Tibial nerve (tissue), 4 donors: Measurements from ENCODE around the gene PRLHR. TPM values are rescaled to one million over a fixed set of nuclear protein-coding genes. Genes with fewer than 3 reads are reported as not detected.

Experiments used
- DNase-seq, 2 donors: peaks; one replicate each; pipeline ENCODE4 v3.0.0-alpha.2; 2019; ENCODE audit warnings: low spot score in 2 of 2
- H3K27ac ChIP-seq, 4 donors: fragments of 200-600 bp; sonication (generic) in 3 of 4; one replicate each; pipeline ENCODE4 v1.5.1; 2017 to 2019; ENCODE audit warnings: mild to moderate bottlenecking in 1 of 4
- H3K27me3 ChIP-seq, 2 donors: fragments of 200-600 bp; sonication (generic) in 1 of 2; one replicate each; pipeline versions ENCODE4 v1.5.1 to v1.6.0; 2017 to 2019
- H3K36me3 ChIP-seq, 3 donors: fragments of 200-600 bp; sonication (generic); one replicate each; pipeline ENCODE4 v1.5.1; 2018 to 2019
- H3K4me1 ChIP-seq, 4 donors: fragments of 200-600 bp; sonication (generic) in 3 of 4; one replicate each; pipeline ENCODE4 v1.5.1; 2017 to 2019
- H3K4me3 ChIP-seq, 4 donors: fragments of 200-600 bp; sonication (generic) in 3 of 4; one replicate each; pipeline ENCODE4 v1.5.1; 2017 to 2019; ENCODE audit warnings: mild to moderate bottlenecking in 1 of 4, moderate library complexity in 1 of 4
- H3K9me3 ChIP-seq, 4 donors: fragments of 200-600 bp; sonication (generic) in 3 of 4; one replicate each; pipeline ENCODE4 v1.5.1; 2017 to 2019
- EP300 ChIP-seq, 2 donors: sonication (generic); formaldehyde crosslinking; IDR thresholded peaks; one replicate each; pipeline ENCODE4 v1.6.1; 2017; ENCODE audit warnings: antibody characterized with exemption in 2 of 2, mild to moderate bottlenecking in 1 of 2
- POLR2A ChIP-seq, 2 donors: fragments of 450-650 bp; IDR thresholded peaks; one replicate each; pipeline ENCODE4 v1.6.1; 2017; ENCODE audit warnings: antibody characterized with exemption in 2 of 2, mild to moderate bottlenecking in 2 of 2, moderate library complexity in 2 of 2
- WGBS, 2 donors: methylation state at CpG; one replicate each; pipeline ENCODE4 v1.1.5; 2018; 5-methylcytosine and 5-hydroxymethylcytosine counted together
- total RNA-seq, 4 donors: library from RNA; depleted of rRNA; stranded (reverse); fragments of >200 nt; gene quantifications; one replicate each; pipeline ENCODE4 v1.1.0, GENCODE V29; 2016
- TF ChIP-seq, protein P1 (sequence below), 5 experiments: fragments of 200-600 bp in 3 of 5; fragments of 450-650 bp in 2 of 5; sonication (generic) in 3 of 5; IDR thresholded peaks; one replicate each; pipeline ENCODE4 v1.5.1; 2016 to 2019; ENCODE audit warnings: antibody characterized with exemption in 5 of 5, mild to moderate bottlenecking in 3 of 5, moderate library complexity in 2 of 5

Gene PRLHR
- total RNA-seq, 4 donors from 2014 or later = not detected

DNA sequence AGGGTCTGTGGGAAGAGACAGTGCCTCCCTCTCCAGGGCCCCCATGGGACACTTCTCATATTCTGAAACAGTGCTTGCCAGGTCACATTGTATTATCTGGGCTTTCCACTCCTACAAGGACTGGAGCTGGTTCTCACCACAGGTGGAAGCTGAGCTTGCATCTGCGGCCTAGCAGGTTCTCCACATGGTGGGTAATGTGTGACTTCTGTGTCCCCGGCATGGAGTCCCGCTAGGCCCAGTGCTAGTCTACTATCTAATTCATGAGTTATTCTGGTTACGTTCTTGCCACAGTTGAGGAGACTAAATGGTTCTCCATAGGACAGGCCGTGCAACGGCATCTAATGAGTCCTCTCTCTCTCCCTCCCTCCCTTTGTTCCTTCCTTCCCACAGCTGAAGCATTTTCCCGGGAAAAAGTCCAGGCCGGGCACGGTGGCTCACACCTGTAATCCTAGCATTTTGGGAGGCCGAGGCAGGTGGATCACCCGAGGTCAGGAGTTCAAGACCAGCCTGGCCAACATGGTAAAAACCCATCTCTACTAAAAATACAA, 27.7 kb downstream of the PRLHR start:
- TF ChIP-seq EP300 (IDR thresholded peaks at IDR 0.05) = no peak
- TF ChIP-seq, protein P1, sequence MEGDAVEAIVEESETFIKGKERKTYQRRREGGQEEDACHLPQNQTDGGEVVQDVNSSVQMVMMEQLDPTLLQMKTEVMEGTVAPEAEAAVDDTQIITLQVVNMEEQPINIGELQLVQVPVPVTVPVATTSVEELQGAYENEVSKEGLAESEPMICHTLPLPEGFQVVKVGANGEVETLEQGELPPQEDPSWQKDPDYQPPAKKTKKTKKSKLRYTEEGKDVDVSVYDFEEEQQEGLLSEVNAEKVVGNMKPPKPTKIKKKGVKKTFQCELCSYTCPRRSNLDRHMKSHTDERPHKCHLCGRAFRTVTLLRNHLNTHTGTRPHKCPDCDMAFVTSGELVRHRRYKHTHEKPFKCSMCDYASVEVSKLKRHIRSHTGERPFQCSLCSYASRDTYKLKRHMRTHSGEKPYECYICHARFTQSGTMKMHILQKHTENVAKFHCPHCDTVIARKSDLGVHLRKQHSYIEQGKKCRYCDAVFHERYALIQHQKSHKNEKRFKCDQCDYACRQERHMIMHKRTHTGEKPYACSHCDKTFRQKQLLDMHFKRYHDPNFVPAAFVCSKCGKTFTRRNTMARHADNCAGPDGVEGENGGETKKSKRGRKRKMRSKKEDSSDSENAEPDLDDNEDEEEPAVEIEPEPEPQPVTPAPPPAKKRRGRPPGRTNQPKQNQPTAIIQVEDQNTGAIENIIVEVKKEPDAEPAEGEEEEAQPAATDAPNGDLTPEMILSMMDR (IDR thresholded peaks at IDR 0.05) = no peak
- no peak for TF ChIP-seq POLR2A (IDR thresholded peaks at IDR 0.05)
- H3K27me3 ChIP-seq = peaks cover 0 to 5% of the 10 kb centered on the region in 2 donors
- H3K4me3 ChIP-seq = no peak overlapping the region
- H3K9me3 ChIP-seq = no peaks in the 10 kb centered on the region
- WGBS, 2 donors = 66 to 80% methylated on average over 11 of the region's 11 CpGs
- no peaks in the 10 kb centered on the region for H3K36me3 ChIP-seq
- DNase-seq = no peak
- H3K4me1 ChIP-seq = peaks cover 0 to 39% (median 11%) of the 10 kb centered on the region in 4 donors
- no peak overlapping the region for H3K27ac ChIP-seq

DNA sequence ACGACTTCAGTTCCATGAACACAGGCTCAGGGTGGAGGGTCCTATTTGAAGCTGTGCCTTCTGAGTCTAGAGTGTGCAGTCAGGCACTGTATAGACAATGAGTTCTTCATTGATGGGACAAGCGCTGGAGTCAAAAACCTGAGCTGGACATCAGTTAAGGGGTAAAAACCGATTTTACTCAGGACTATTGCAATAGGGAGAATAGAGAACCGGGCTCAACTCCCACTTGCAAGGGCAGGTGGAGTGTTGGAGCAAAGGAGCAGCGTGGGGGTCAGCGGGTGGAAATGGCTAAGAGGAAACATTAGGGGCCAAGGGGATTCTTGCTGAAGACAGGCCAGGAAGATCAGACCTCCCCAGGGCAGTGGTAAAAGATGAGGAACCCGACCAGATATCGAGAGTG, 28.5 kb downstream of the PRLHR start:
- Histone ChIP-seq H3K27me3 (peaks cover 0 to 5% of the 10 kb centered on the region in 2 donors), H3K36me3 (no peaks in the 10 kb centered on the region), H3K9me3 (no peaks in the 10 kb centered on the region), H3K4me3 (no peak overlapping the region), H3K27ac (no peak overlapping the region), H3K4me1 (peaks cover 0 to 35% (median 11%) of the 10 kb centered on the region in 4 donors)
- no peak for DNase-seq
- no peak for TF ChIP-seq EP300 (IDR thresholded peaks at IDR 0.05)
- TF ChIP-seq, protein P1 (IDR thresholded peaks at IDR 0.05) = no peak
- no peak for TF ChIP-seq POLR2A (IDR thresholded peaks at IDR 0.05)
- 78 to 85% methylated on average over 8 of the region's 8 CpGs for WGBS, 2 donors

DNA sequence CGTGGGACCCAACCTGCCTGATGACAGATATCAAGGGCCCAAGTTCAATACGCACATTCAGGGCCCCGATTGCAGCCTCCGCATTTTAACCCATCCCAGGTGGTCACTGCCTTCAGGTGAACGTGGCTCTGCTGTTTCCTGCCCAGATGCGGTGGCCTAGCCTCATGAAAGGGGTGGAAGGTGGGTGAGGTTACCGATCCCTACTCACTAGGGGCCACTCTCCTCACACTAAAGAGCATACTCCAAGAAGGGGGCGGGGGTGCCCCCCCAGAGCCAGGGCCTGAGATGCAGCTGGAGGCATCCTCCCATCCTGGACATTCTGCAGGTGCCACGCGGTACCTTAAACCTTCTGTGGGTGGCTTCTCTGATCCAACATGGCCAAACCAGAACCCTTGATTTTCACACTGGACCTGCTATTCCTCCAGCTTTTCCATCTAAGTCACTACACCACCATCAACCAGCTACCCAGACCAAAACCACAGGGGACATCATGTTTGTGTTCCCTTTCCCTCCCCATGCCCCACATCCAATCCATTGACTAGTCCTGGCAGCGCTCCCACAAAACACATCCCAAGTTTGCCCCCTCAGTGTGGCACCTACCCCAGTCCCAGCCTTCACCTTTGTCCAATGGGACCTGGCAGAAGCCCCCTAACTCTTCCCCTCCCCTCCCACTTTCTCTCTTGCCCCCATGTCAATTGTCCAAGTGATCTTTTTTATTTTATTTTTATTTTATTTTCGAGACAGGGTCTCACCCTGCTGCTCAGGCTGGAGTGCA, 30.0 kb downstream of the PRLHR start:
- no peak for DNase-seq
- no peak overlapping the region for H3K4me3 ChIP-seq
- peaks cover 0 to 22% (median 5%) of the 10 kb centered on the region in 4 donors for H3K4me1 ChIP-seq
- H3K9me3 ChIP-seq = peaks cover 0 to 3% (median 0%) of the 10 kb centered on the region in 4 donors
- H3K36me3 ChIP-seq = no peaks in the 10 kb centered on the region
- TF ChIP-seq, protein P1 (IDR thresholded peaks at IDR 0.05) = no peak
- TF ChIP-seq POLR2A (IDR thresholded peaks at IDR 0.05) = no peak
- TF ChIP-seq EP300 (IDR thresholded peaks at IDR 0.05) = no peak
- peaks cover 0 to 5% of the 10 kb centered on the region in 2 donors for H3K27me3 ChIP-seq
- WGBS, 2 donors = 88 to 92% methylated on average over 8 to 12 of the region's 12 CpGs
- H3K27ac ChIP-seq = no peak overlapping the region

DNA sequence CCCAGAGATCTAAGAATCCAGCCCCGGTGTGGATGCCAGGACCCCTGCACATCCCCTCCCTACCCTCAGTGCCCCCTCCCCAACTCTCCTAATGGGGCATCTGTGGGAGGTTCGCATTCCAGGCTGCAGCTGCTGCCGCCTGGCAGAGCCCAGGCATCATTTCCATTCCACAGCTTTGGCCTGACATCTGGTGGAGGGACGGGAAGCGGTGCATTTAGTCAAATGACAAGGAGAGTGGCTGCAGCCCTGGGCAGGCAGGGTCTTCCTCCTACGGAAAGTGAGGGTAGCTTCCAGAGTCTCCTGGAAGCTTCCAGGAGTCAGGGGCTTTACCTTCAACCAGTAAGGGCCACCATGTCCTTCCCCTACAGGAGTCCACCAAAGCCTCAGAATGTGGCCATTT, 30.8 kb downstream of the PRLHR start:
- Histone ChIP-seq H3K27me3 (peaks cover 0 to 5% of the 10 kb centered on the region in 2 donors), H3K27ac (no peak overlapping the region), H3K9me3 (peaks cover 0 to 8% (median 0%) of the 10 kb centered on the region in 4 donors), H3K4me3 (no peak overlapping the region), H3K4me1 (peaks cover 0 to 13% (median 0%) of the 10 kb centered on the region in 4 donors), H3K36me3 (no peaks in the 10 kb centered on the region)
- TF ChIP-seq EP300 (IDR thresholded peaks at IDR 0.05) (no peak), POLR2A (IDR thresholded peaks at IDR 0.05) (no peak)
- TF ChIP-seq, protein P1 (IDR thresholded peaks at IDR 0.05) = no peak
- 16 to 30% methylated on average over 6 of the region's 6 CpGs for WGBS, 2 donors
- no peak for DNase-seq

DNA sequence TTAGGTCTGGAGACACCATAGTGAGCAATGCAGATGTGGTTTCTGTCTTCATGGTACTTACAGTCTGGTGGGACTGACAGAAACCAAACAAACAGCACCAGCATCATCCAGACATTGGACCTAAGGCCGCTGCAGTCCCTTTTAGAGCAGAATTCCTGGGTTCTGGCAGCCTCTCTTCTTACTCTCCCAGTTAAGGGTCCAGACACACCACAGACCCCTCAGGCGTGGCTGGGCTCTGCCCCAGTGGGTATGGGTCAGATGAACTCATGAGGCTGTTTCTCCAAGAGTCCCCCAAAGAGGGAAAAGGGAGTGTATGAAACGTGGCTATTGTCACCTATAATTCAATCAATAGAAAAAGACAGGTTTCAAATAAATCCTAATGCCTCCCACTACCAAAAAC, 31.3 kb downstream of the PRLHR start:
- 66 to 70% methylated on average over 3 of the region's 3 CpGs for WGBS, 2 donors
- H3K36me3 ChIP-seq = no peaks in the 10 kb centered on the region
- H3K27me3 ChIP-seq = peaks cover 0 to 5% of the 10 kb centered on the region in 2 donors
- TF ChIP-seq EP300 (IDR thresholded peaks at IDR 0.05) (no peak), POLR2A (IDR thresholded peaks at IDR 0.05) (no peak)
- TF ChIP-seq, protein P1 (IDR thresholded peaks at IDR 0.05) = no peak
- no peak overlapping the region for H3K27ac ChIP-seq
- no peak for DNase-seq
- H3K4me1 ChIP-seq = peaks cover 0 to 8% (median 0%) of the 10 kb centered on the region in 4 donors
- H3K9me3 ChIP-seq = peaks cover 0 to 8% (median 0%) of the 10 kb centered on the region in 4 donors
- no peak overlapping the region for H3K4me3 ChIP-seq
